Esophagus squamous epithelium (tissue), 4 donors: ENCODE data around the gene CDC42BPB.

Experiments
- CTCF ChIP-seq, 6 experiments: fragments of 450-650 bp in 4 of 6; fragments of 200-600 bp in 2 of 6; sonication (generic) in 2 of 6; IDR thresholded peaks; one replicate each; pipeline ENCODE4 v1.5.1; 2016 to 2019; ENCODE audit warnings: antibody characterized with exemption in 6 of 6, mild to moderate bottlenecking in 4 of 6, moderate library complexity in 4 of 6
- POLR2A ChIP-seq, 4 donors: fragments of 450-650 bp; IDR thresholded peaks; one replicate each; pipeline ENCODE4 v1.6.1; 2017; ENCODE audit warnings: antibody characterized with exemption in 4 of 4, mild to moderate bottlenecking in 4 of 4, moderate library complexity in 3 of 4

GRCh38 chr14:103097994-103098957 lies 40.9 kb upstream of the CDC42BPB start:
- no peak for TF ChIP-seq CTCF (IDR thresholded peaks at IDR 0.05)
- TF ChIP-seq POLR2A (IDR thresholded peaks at IDR 0.05) = no peak
